ENCODE measurements around the gene KLHL24.

GRCh38 chr3:183645254-183645653 is 9.8 kb downstream of the KLHL24 start:
- TF ChIP-seq CTCF (IDR thresholded peaks at IDR 0.05) (no peak), POLR2A (IDR thresholded peaks at IDR 0.05) (no peak)
